ENCODE data around the gene USP31. TPM values are rescaled to one million over a fixed set of nuclear protein-coding genes. Genes with fewer than 3 reads are reported as not detected.

Gene USP31
- total and polyA plus RNA-seq, 2 of the 13 experiments (the other 11 are each of a cell fraction or from before 2014, with no cell fraction given), result 22.5 to 23.3 TPM

- TF ChIP-seq ATRX (CRISPR knock-in tag; IDR thresholded peaks at IDR 0.05; ENCODE audit: borderline replicate concordance) (no peak), FOXK1 (CRISPR knock-in tag; IDR thresholded peaks at IDR 0.05; ENCODE audit: borderline replicate concordance, low read depth) (peak; percentile 80; the same call in 1 of the 2 replicates), NR2F1 (CRISPR knock-in tag; IDR thresholded peaks at IDR 0.05) (peak in 1 of 2 experiments; percentile 48; a peak in 1 of 4 replicates), TBP (CRISPR knock-in tag; IDR thresholded peaks at IDR 0.05) (no peak), ZSCAN25 (CRISPR knock-in tag; IDR thresholded peaks at IDR 0.05) (no peak), ZSCAN31 (CRISPR knock-in tag; IDR thresholded peaks at IDR 0.05; ENCODE audit: low read depth) (no peak), PHF8 (CRISPR knock-in tag; IDR thresholded peaks at IDR 0.05) (no peak; the same call in 1 of the 2 replicates), ZNF136 (CRISPR knock-in tag; IDR thresholded peaks at IDR 0.05; ENCODE audit: low read depth) (no peak), ZNF768 (CRISPR knock-in tag; IDR thresholded peaks at IDR 0.05) (no peak), ZNF839 (CRISPR knock-in tag; IDR thresholded peaks at IDR 0.05; ENCODE audit: borderline replicate concordance) (no peak), KLF9 (CRISPR knock-in tag; IDR thresholded peaks at IDR 0.05; ENCODE audit: low read depth) (0 out of 2 replicates have a peak, but pooled peaks have one; percentile 44), BORCS8-MEF2B (CRISPR knock-in tag; IDR thresholded peaks at IDR 0.05) (peak; percentile 85), YY1 (IDR thresholded peaks at IDR 0.05; ENCODE audit: insufficient read depth, insufficient replicate concordance, low read depth, low read length) (no peak), MYC (CRISPR knock-in tag; IDR thresholded peaks at IDR 0.05; ENCODE audit: borderline replicate concordance) (no peak), ZNF570 (CRISPR knock-in tag; IDR thresholded peaks at IDR 0.05; ENCODE audit: borderline replicate concordance) (no peak), SRSF9 (IDR thresholded peaks at IDR 0.05; ENCODE audit: borderline replicate concordance, insufficient read depth, low read depth, low read length, poor library complexity, severe bottlenecking) (no peak), KAT8 (CRISPR knock-in tag; IDR thresholded peaks at IDR 0.05) (0 out of 2 replicates have a peak, but pooled peaks have one; percentile 31), NR1H2 (CRISPR knock-in tag; IDR thresholded peaks at IDR 0.05; ENCODE audit: borderline replicate concordance, low read depth) (no peak), SALL2 (CRISPR knock-in tag; IDR thresholded peaks at IDR 0.05) (no peak), ZFP41 (CRISPR knock-in tag; IDR thresholded peaks at IDR 0.05; ENCODE audit: borderline replicate concordance) (no peak), ZNF251 (CRISPR knock-in tag; IDR thresholded peaks at IDR 0.05) (no peak), ZNF780A (CRISPR knock-in tag; IDR thresholded peaks at IDR 0.05) (no peak)
- TF ChIP-seq, protein P1, sequence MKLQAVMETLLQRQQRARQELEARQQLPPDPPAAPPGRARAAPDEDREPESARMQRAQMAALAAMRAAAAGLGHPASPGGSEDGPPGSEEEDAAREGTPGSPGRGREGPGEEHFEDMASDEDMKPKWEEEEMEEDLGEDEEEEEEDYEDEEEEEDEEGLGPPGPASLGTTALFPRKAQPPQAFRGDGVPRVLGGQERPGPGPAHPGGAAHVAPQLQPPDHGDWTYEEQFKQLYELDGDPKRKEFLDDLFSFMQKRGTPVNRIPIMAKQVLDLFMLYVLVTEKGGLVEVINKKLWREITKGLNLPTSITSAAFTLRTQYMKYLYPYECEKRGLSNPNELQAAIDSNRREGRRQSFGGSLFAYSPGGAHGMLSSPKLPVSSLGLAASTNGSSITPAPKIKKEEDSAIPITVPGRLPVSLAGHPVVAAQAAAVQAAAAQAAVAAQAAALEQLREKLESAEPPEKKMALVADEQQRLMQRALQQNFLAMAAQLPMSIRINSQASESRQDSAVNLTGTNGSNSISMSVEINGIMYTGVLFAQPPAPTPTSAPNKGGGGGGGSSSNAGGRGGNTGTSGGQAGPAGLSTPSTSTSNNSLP (IDR thresholded peaks at IDR 0.05; ENCODE audit: low read depth, low read length), result no peak
- TF ChIP-seq, protein P2, sequence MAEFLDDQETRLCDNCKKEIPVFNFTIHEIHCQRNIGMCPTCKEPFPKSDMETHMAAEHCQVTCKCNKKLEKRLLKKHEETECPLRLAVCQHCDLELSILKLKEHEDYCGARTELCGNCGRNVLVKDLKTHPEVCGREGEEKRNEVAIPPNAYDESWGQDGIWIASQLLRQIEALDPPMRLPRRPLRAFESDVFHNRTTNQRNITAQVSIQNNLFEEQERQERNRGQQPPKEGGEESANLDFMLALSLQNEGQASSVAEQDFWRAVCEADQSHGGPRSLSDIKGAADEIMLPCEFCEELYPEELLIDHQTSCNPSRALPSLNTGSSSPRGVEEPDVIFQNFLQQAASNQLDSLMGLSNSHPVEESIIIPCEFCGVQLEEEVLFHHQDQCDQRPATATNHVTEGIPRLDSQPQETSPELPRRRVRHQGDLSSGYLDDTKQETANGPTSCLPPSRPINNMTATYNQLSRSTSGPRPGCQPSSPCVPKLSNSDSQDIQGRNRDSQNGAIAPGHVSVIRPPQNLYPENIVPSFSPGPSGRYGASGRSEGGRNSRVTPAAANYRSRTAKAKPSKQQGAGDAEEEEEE (CRISPR knock-in tag; IDR thresholded peaks at IDR 0.05; ENCODE audit: borderline replicate concordance), result no peak
- TF ChIP-seq, protein P3, sequence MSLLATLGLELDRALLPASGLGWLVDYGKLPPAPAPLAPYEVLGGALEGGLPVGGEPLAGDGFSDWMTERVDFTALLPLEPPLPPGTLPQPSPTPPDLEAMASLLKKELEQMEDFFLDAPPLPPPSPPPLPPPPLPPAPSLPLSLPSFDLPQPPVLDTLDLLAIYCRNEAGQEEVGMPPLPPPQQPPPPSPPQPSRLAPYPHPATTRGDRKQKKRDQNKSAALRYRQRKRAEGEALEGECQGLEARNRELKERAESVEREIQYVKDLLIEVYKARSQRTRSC (CRISPR knock-in tag; IDR thresholded peaks at IDR 0.05; ENCODE audit: low read depth), result no peak
- TF ChIP-seq, protein P4, sequence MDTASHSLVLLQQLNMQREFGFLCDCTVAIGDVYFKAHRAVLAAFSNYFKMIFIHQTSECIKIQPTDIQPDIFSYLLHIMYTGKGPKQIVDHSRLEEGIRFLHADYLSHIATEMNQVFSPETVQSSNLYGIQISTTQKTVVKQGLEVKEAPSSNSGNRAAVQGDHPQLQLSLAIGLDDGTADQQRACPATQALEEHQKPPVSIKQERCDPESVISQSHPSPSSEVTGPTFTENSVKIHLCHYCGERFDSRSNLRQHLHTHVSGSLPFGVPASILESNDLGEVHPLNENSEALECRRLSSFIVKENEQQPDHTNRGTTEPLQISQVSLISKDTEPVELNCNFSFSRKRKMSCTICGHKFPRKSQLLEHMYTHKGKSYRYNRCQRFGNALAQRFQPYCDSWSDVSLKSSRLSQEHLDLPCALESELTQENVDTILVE (CRISPR knock-in tag; IDR thresholded peaks at IDR 0.05), result peak; percentile 92
Observed at GRCh38 chr16:23026784-23027362, 122.4 kb downstream of the USP31 start (continued).

All from HepG2 (cell line).